Peyer's patch (tissue), 4 donors: ENCODE measurements around the gene ULK2.

ENCODE experiments used
- POLR2A ChIP-seq, 2 donors: fragments of 450-650 bp; IDR thresholded peaks; one replicate each; pipeline ENCODE4 v1.5.1; 2017; ENCODE audit warnings: antibody characterized with exemption in 2 of 2, mild to moderate bottlenecking in 2 of 2, moderate library complexity in 2 of 2
- TF ChIP-seq, protein P1 (sequence below), 6 experiments: fragments of 450-650 bp in 4 of 6; fragments of 200-600 bp in 2 of 6; sonication (generic) in 1 of 6; IDR thresholded peaks; one replicate each; pipeline ENCODE4 v1.5.1; 2017 to 2019; ENCODE audit warnings: antibody characterized with exemption in 6 of 6, mild to moderate bottlenecking in 3 of 6, moderate library complexity in 1 of 6

DNA sequence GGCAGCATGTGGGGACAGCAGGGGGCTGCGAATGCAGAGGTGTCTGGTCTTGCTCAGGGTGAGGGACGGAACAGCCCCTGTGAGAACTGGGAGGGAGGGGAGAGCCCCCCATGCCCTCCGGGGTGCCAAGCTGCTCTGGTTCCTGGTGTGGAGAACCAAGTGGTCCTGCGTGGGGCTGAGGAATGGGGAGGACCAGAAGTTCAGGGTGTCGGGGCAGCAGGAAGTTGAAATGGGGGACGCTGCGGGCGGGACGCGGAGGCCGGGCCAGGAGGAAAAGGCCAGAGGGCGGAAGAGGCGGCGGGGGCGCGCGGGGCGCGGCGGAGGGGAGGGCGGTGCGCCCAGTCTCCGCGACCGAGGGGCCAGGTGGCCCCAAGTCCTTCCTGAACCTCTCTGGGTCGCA lies 123.2 kb downstream of the ULK2 start:
- TF ChIP-seq, protein P1, sequence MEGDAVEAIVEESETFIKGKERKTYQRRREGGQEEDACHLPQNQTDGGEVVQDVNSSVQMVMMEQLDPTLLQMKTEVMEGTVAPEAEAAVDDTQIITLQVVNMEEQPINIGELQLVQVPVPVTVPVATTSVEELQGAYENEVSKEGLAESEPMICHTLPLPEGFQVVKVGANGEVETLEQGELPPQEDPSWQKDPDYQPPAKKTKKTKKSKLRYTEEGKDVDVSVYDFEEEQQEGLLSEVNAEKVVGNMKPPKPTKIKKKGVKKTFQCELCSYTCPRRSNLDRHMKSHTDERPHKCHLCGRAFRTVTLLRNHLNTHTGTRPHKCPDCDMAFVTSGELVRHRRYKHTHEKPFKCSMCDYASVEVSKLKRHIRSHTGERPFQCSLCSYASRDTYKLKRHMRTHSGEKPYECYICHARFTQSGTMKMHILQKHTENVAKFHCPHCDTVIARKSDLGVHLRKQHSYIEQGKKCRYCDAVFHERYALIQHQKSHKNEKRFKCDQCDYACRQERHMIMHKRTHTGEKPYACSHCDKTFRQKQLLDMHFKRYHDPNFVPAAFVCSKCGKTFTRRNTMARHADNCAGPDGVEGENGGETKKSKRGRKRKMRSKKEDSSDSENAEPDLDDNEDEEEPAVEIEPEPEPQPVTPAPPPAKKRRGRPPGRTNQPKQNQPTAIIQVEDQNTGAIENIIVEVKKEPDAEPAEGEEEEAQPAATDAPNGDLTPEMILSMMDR (IDR thresholded peaks at IDR 0.05), result no peak
- TF ChIP-seq POLR2A (IDR thresholded peaks at IDR 0.05), result no peak
